ENCODE data around the gene SCMH1.

GRCh38 chr1:40998668-40999067 is 243.4 kb downstream of the SCMH1 start:
- no peak for TF ChIP-seq CTCF (IDR thresholded peaks at IDR 0.05)
- no peak for TF ChIP-seq POLR2A (IDR thresholded peaks at IDR 0.05)
